ENCODE results near the gene SYNPR. TPM values are rescaled to one million over a fixed set of nuclear protein-coding genes. Genes with fewer than 3 reads are reported as not detected.

Gene SYNPR
- total RNA-seq, 1 experiment from 2014 or later: 0.17 TPM

DNA sequence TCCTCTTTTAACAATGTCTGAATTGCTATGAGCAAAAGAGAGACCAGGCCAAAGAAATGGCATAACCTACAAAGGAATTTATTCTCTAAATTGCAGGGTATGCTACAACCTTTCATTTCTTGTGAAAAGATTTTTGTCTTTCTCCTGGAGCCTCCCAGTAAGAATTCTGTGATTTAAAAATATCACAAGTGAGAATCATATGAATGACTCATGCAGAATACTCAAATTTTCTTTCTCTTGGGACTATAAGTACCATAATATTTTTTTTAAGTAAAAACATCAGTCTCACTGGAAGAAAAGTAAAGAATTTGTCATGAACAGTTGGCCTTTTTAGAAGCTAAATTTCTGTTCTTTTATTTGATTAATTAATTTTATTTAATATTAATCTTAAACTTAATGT lies 26.3 kb downstream of the SYNPR start:
- Histone ChIP-seq H3K18ac (ENCODE audit: insufficient read length, low read depth, low read length) (no peak overlapping the region), H2BK15ac (ENCODE audit: low read depth, low read length) (no peak overlapping the region), H3K79me1 (ENCODE audit: insufficient read depth, low read depth, low read length, poor library complexity, severe bottlenecking) (no peaks in the 10 kb centered on the region), H2BK120ac (ENCODE audit: low read depth, low read length, poor library complexity, severe bottlenecking) (no peak overlapping the region), H3K23me2 (ENCODE audit: insufficient read length, low read depth, low read length, poor library complexity, severe bottlenecking) (no peaks in the 10 kb centered on the region), H4K8ac (replicated peaks; ENCODE audit: insufficient read length, low read depth, low read length) (no peak overlapping the region), H4K91ac (ENCODE audit: insufficient read length, low read depth, low read length) (no peak overlapping the region), H3K27me3 (ENCODE audit: insufficient read depth, low read length) (peaks cover 21% of the 10 kb centered on the region; the same call in 1 of the 2 replicates), H3K9ac (ENCODE audit: extremely low read depth, insufficient read length, low read length) (no peak overlapping the region), H2AFZ (ENCODE audit: low read length) (no peak overlapping the region), H2BK20ac (ENCODE audit: low read depth, low read length, poor library complexity, severe bottlenecking) (no peak overlapping the region), H3K4ac (ENCODE audit: low read depth, low read length) (no peak overlapping the region), H4K20me1 (ENCODE audit: control insufficient read depth, insufficient read depth, insufficient read length) (no peaks in the 10 kb centered on the region), H3K27ac (ENCODE audit: insufficient read length, low read depth, low read length) (no peak overlapping the region), H3K4me1 (ENCODE audit: insufficient read depth, low read length) (no peaks in the 10 kb centered on the region), H4K5ac (ENCODE audit: insufficient read length, low read depth, low read length) (no peak overlapping the region), H3T11ph (ENCODE audit: low read length) (no peak overlapping the region), H3K14ac (ENCODE audit: insufficient read depth, low read length) (no peak overlapping the region), H2BK5ac (ENCODE audit: insufficient read length, low read length) (no peak overlapping the region), H3K9me3 (ENCODE audit: control insufficient read depth, low read depth, low read length) (no peaks in the 10 kb centered on the region), H3K4me2 (ENCODE audit: insufficient read depth, insufficient read length, low read length) (no peak overlapping the region), H2BK12ac (ENCODE audit: insufficient read length, low read depth, low read length) (no peak overlapping the region), H3K56ac (ENCODE audit: insufficient read length, low read depth, low read length) (no peak overlapping the region), H3K79me2 (ENCODE audit: insufficient read depth, low read length) (no peaks in the 10 kb centered on the region), H2AK5ac (ENCODE audit: insufficient read length, low read length) (no peak overlapping the region), H3K23ac (ENCODE audit: insufficient read length, low read depth, low read length) (no peak overlapping the region)
- TF ChIP-seq, protein P1, sequence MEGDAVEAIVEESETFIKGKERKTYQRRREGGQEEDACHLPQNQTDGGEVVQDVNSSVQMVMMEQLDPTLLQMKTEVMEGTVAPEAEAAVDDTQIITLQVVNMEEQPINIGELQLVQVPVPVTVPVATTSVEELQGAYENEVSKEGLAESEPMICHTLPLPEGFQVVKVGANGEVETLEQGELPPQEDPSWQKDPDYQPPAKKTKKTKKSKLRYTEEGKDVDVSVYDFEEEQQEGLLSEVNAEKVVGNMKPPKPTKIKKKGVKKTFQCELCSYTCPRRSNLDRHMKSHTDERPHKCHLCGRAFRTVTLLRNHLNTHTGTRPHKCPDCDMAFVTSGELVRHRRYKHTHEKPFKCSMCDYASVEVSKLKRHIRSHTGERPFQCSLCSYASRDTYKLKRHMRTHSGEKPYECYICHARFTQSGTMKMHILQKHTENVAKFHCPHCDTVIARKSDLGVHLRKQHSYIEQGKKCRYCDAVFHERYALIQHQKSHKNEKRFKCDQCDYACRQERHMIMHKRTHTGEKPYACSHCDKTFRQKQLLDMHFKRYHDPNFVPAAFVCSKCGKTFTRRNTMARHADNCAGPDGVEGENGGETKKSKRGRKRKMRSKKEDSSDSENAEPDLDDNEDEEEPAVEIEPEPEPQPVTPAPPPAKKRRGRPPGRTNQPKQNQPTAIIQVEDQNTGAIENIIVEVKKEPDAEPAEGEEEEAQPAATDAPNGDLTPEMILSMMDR (conservative IDR thresholded peaks at IDR 0.05): no peak
- DNase-seq: no peak
- no peaks in the 10 kb centered on the region; a peak in 1 of 4 replicates for H3K4me1 Mint-ChIP-seq
- no peaks in the 10 kb centered on the region for H3K36me3 Mint-ChIP-seq (ENCODE audit: insufficient read depth in 1 of 3, low read depth in 3 of 3)
- no peak overlapping the region for H3K4me3 Mint-ChIP-seq
- H3K27ac Mint-ChIP-seq: no peak overlapping the region
- peaks cover 46% of the 10 kb centered on the region for H3K27me3 Mint-ChIP-seq (ENCODE audit: low read depth)
- no peaks in the 10 kb centered on the region; a peak in 1 of 5 replicates for H3K9me3 Mint-ChIP-seq

All from H9 (cell line).